K562 (cell line): ENCODE measurements around the gene FBRS. TPM values are rescaled to one million over a fixed set of nuclear protein-coding genes. Genes with fewer than 3 reads are reported as not detected.

Experiments
- NFE2 ChIP-seq: IDR thresholded peaks from 2 replicates; pipeline ENCODE4 v1.6.1; 2014; ENCODE audit warnings: antibody characterized with exemption, low read depth
- PCBP2 ChIP-seq: fragments of 200-400 bp; formaldehyde crosslinking; IDR thresholded peaks from 2 replicates; pipeline ENCODE4 v1.6.1; 2018; ENCODE audit warnings: low read length, low read depth, mild to moderate bottlenecking, moderate library complexity; ENCODE audit not compliant: poor library complexity, severe bottlenecking
- PURB ChIP-seq: sonication (generic); formaldehyde crosslinking; IDR thresholded peaks from 2 replicates; pipeline ENCODE4 v1.9.0; 2021; ENCODE audit warnings: low read depth, mild to moderate bottlenecking, missing genetic modification reagents
- REST ChIP-seq, 2 experiments: fragments of 450-650 bp; formaldehyde crosslinking in 1 of 2; IDR thresholded peaks; 2 replicates each; pipeline versions ENCODE4 v1.4.0 to v1.6.1; 2014 to 2020; ENCODE audit warnings: mild to moderate bottlenecking in 2 of 2, borderline replicate concordance in 1 of 2, low read depth in 1 of 2
- ZBTB40 ChIP-seq, 2 experiments: fragments of 450-650 bp in 1 of 2; sonication (generic) in 1 of 2; formaldehyde crosslinking in 1 of 2; IDR thresholded peaks; 2 replicates each; pipeline versions ENCODE4 v1.7.1 to v1.9.0; 2016 to 2022; ENCODE audit warnings: inconsistent platforms in 1 of 2, mild to moderate bottlenecking in 1 of 2, missing genetic modification reagents in 1 of 2
- polyA plus RNA-seq, 8 experiments: library from polyadenylated mRNA; depleted of rRNA in 4 of 8; stranded (reverse) in 5 of 8; unstranded in 3 of 8; fragments of >200 nt; fragmentation: Nextera tagmentation in 2 of 8; fragmentation: Illumina TruSeq in 1 of 8; extraction: Ambion mirVana in 2 of 8; extraction: Trizol in 1 of 8; gene quantifications; 2 replicates each; pipeline versions ENCODE4 v1.2.1 to v1.2.3, GENCODE V29; 2011 to 2014; ENCODE audit warnings: inconsistent platforms in 1 of 8, missing spikeins in 1 of 8
- total RNA-seq, 7 experiments: library from RNA; depleted of rRNA in 6 of 7; stranded (reverse); fragments of >200 nt in 6 of 7; fragmentation: Illumina TruSeq in 2 of 7; extraction: Trizol in 2 of 7; gene quantifications; 2 replicates each; pipeline versions ENCODE4 v1.2.1 to v1.2.3, GENCODE V29; 2011 to 2021; ENCODE audit warnings: low replicate concordance in 1 of 7

FBRS gene
- total and polyA plus RNA-seq, 9 of the 15 experiments (the other 6 are each of a cell fraction or from before 2014, with no cell fraction given): 0.32 to 59.5 (median 13.1) TPM

- no peak for TF ChIP-seq ZBTB40 (IDR thresholded peaks at IDR 0.05)
- no peak for TF ChIP-seq ZBTB40 (CRISPR knock-in tag; IDR thresholded peaks at IDR 0.05)
- no peak for TF ChIP-seq PCBP2
- TF ChIP-seq PURB (CRISPR knock-in tag): no peak
- no peak for TF ChIP-seq NFE2
- no peak for TF ChIP-seq REST (IDR thresholded peaks at IDR 0.05; ENCODE audit: borderline replicate concordance)
- peak; percentile 80; the same call in 1 of the 2 replicates for TF ChIP-seq REST (CRISPR knock-in tag; IDR thresholded peaks at IDR 0.05; ENCODE audit: low read depth)
These were observed 1.0 kb upstream of the FBRS start (continued) for GRCh38 chr16:30656974-30657865.
